SH-SY5Y (cell line): ENCODE results near the gene WNK2.

Experiments
- GATA2 ChIP-seq: IDR thresholded peaks from 2 replicates; pipeline ENCODE4 v1.6.1; 2011; ENCODE audit warnings: mild to moderate bottlenecking, low read depth, low read length
- GATA3 ChIP-seq: IDR thresholded peaks from 2 replicates; pipeline ENCODE4 v1.6.1; 2011; ENCODE audit warnings: low read depth, mild to moderate bottlenecking, low read length, moderate library complexity

- no peak for TF ChIP-seq GATA2
- no peak for TF ChIP-seq GATA3
Observed at GRCh38 chr9:93255494-93255867, 71.5 kb downstream of the WNK2 start.
